HG03280 (cell line): Measurements from ENCODE around the gene FGF12.
A peak's percentile ranks its signal among the peaks of the same experiment; 100 is the strongest.

Experiments
- ATAC-seq: cut with Tn5 transposase; IDR thresholded peaks from one replicate; pipeline ENCODE4 v1.9.1; 2021; ENCODE audit warnings: mild to moderate bottlenecking, moderate library complexity; ENCODE audit not compliant: unreplicated experiment

Gene FGF12

GRCh38 chr3:192133271-192133670, 594.1 kb downstream of the FGF12 start:
- no peak for ATAC-seq

DNA sequence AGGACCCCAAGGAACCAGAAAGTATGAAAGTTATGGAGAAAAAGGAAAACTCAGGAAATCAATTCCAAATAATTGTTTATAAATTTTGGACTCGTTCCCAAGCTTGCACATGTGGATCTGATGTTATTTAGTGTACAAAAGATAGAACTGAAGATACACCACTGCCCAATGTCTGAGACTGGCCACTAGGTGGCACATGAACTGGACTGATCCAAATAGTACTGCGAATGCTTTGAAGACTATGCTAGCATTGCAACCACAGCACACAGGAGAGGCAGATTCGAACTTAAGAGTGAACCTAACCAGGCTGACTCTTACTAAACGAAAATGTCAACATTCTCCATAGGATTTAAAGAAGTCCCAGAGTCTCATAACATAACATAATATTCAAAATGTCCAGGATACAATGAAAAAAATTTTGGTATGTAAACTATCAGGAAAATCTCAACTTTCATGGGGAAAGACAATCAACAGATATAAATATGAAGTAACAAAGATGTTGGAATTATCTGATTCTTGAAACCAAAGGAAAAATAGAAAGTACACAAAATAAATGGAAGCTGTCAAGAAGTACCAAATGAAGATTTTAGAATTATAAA, 596.7 kb downstream of the FGF12 start:
- peak; percentile 95 for ATAC-seq

GRCh38 chr3:192129586-192129985, 597.8 kb downstream of the FGF12 start:
- no peak for ATAC-seq

DNA sequence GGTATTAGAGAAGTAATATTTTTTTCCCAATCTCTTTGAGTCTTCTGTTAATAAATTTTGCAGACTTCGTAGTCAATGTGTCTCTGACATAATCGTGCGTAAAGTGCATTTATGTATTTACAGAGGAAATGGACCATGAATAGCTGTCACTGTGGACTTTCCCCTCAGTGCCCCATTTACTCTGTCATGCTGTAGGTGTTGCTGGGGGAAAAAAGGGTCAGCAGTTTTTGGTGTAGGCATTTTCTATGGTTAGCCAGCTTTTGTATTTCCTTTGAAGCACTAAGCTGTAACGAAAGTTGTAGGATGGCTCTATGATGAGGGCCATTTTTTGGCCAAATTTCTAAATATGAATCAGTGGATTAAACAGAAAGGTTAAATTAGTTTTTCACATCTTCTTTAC, 598.4 kb downstream of the FGF12 start:
- ATAC-seq: no peak

DNA sequence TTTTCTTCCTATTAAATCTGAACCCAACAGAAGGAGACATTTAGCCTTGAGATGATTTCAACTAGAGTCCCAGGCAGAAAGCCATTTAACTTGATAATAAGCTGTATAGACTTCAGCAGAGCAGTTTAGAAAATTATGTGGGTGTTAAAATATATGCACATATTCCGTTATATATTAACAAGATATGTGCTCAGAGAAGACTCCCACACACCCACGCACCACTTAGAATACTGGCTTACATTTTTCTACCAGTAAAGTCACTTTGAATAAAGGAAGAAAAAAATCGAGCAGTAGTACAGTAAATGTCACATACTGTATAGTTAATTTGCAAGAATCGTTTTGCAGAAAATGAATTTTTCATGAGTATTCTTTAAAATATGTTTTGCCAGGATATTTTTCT, 599.3 kb downstream of the FGF12 start:
- ATAC-seq: no peak

DNA sequence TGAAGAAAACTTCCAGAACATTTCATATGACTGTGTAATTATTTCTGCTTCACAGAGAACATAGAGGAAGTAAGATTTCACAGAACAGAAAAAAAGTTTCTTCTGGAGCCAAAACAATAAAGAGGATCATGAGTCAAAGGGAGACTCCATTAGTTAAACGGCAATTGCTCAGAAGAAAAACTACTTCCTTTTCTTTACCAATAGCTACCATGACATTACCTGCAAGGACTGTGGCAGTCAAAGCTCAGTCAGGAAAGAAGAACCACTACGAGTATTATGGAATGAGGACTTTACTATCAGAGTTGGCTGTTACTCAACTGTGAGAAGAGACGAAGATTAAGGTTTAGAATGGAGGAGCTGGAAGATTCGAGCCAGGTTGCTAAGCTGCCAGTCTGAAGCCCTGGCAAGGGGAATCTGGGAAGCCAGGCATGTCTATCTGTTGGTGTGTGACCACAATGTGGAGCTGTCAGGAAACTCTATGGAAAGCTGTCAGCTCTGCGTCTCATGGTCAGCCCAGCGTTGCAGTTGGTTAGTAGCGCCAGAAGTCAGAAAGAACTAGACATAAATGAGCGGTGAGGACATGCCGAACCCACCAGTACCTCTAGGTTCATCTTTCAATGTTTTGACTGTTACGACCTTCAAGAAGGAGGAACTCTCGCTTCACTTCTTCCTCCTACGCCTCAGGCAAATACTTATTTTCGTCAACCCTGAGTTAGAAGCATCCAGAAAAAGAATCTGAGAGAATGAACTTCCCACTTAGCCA, 604.3 kb downstream of the FGF12 start:
- ATAC-seq: peak; percentile 76

- ATAC-seq: no peak
Measured at GRCh38 chr3:192121923-192122322, 605.4 kb downstream of the FGF12 start.

DNA sequence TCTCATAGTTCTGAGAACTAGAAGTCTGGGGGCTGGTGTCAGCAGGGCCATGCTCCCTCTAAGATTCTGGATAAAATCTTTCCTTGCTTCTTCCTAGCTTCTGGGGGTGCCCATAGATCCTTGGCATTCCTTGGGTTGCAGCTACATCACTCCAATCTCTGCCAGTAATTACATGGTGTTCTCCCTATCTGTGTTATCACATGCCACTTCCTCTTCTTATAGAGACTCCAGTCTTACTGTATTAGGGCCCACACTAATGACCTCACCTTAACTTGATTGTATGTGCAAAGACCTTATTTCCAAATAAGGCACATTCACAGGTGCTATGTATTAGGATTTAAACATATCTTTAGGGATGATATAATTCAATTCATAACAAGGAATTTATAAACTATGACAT, 618.5 kb downstream of the FGF12 start:
- no peak for ATAC-seq

DNA sequence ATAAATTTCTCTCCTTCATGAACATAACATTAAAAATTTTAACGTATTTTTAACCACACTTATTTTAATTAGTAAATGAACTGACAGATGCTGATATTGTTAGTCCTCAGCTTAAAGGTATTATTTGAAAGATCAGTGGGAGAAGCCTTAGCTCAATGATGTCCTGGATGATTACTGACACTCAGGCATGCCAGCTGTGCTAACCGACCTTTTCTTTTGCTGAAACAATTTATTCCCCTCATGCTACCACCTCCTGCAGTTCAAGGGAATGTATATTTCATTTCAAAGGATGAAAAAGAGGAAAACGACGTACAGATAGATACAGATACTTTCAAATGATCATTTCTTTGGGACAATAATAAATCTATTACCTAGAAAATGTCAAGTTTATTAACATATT, 620.8 kb downstream of the FGF12 start:
- no peak for ATAC-seq

GRCh38 chr3:192092388-192093005, 634.8 kb downstream of the FGF12 start:
- peak; percentile 46 for ATAC-seq

DNA sequence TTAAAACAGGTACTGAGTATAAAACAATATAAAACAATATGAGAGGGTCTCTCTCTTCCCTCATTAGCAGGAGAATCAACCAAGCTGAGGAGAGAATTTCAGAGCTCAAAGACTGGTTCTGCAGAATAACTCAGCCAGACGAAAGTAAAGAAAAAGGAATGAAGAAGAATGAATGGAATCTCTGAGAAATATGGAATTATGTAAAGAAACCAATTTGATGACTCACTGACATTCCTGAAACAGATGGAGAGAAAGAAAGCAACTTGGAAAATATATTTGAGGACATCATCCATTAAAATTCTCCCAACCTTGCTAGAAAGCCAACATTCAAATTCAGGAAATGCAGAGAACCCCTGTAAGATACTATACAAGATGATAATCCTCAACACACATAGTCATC, 635.5 kb downstream of the FGF12 start:
- no peak for ATAC-seq

GRCh38 chr3:192090586-192090985, 636.8 kb downstream of the FGF12 start:
- peak; percentile 87 for ATAC-seq
